Endothelial cell of umbilical vein (primary cell): ENCODE data around the gene ARID1B. TPM values are rescaled to one million over a fixed set of nuclear protein-coding genes. Genes with fewer than 3 reads are reported as not detected.

Source experiments
- BruUV-seq: library from RNA; stranded (reverse); fragments of 400-500 nt; replicated peaks from 2 replicates; lab custom pipeline; 2021; lab: Mats Ljungman, UMichigan
- CTCF ChIA-PET: fragments of 300-600, 350-600 bp; sonication (Branson Sonifier 250); formaldehyde crosslinking; loops from one replicate; lab custom pipeline; 2021; ENCODE audit warnings: antibody characterized with exemption, inconsistent platforms; lab: Charles Lee
- POLR2A ChIA-PET: fragments of 300-600, 350-600 bp; sonication (Branson Sonifier 250); formaldehyde crosslinking; loops from one replicate; lab custom pipeline; 2021; ENCODE audit warnings: antibody characterized with exemption, inconsistent platforms; lab: Charles Lee
- DNase-seq: peaks from one replicate; pipeline ENCODE4 v3.0.0-alpha.2; 2011; ENCODE audit warnings: low read depth, low spot score
- FAIRE-seq: peaks from 2 replicates; lab custom pipeline; 2011; peaks lifted over from hg19 to GRCh38; lab: Jason Lieb, UNC
- H2AFZ ChIP-seq: 2 replicates; pipeline ENCODE4 v1.6.0; 2012; ENCODE audit warnings: low read depth, low read length, control low read depth, inconsistent platforms
- H3K27ac ChIP-seq: 2 replicates; pipeline ENCODE4 v1.5.1; 2011; ENCODE audit warnings: low read depth, mild to moderate bottlenecking, control low read depth, low read length, moderate library complexity; ENCODE audit not compliant: insufficient read depth
- H3K27me3 ChIP-seq, 2 experiments: 2 replicates each; pipeline versions ENCODE4 v1.6.0 to v1.6.1; 2011; ENCODE audit warnings: low read length in 2 of 2, mixed read lengths in 1 of 2; ENCODE audit not compliant: control insufficient read depth in 2 of 2, insufficient read depth in 2 of 2
- H3K36me3 ChIP-seq, 2 experiments: 2 replicates in 1 of 2; 3 replicates in 1 of 2; pipeline ENCODE4 v1.5.1; 2011; ENCODE audit warnings: low read length in 2 of 2, mild to moderate bottlenecking in 1 of 2, moderate library complexity in 1 of 2; ENCODE audit not compliant: control insufficient read depth in 2 of 2, insufficient read depth in 2 of 2; ENCODE audit errors: extremely low read depth in 1 of 2
- H3K4me1 ChIP-seq: 3 replicates; pipeline ENCODE4 v1.5.1; 2011; ENCODE audit warnings: mild to moderate bottlenecking, low read length; ENCODE audit not compliant: control insufficient read depth, insufficient read depth; ENCODE audit errors: extremely low read depth
- H3K4me2 ChIP-seq: 2 replicates; pipeline ENCODE4 v1.6.1; 2011; ENCODE audit warnings: low read length, control low read depth, mixed read lengths; ENCODE audit not compliant: insufficient read depth
- H3K4me3 ChIP-seq, 3 experiments: fragments of 200-600 bp in 1 of 3; sonication (generic), shearing (Covaris generic) in 1 of 3; replicated peaks in 1 of 3; 2 replicates each; pipeline ENCODE4 v1.5.1; 2011 to 2016; ENCODE audit warnings: control low read depth in 3 of 3, low read length in 3 of 3, mild to moderate bottlenecking in 2 of 3, inconsistent platforms in 1 of 3, low read depth in 1 of 3, moderate library complexity in 1 of 3; ENCODE audit not compliant: insufficient read depth in 1 of 3
- H3K79me2 ChIP-seq: 2 replicates; pipeline ENCODE4 v1.6.0; 2012; ENCODE audit warnings: low read length, inconsistent platforms; ENCODE audit not compliant: control insufficient read depth, insufficient read depth
- H3K9ac ChIP-seq: replicated peaks from 2 replicates; pipeline ENCODE3; 2011; ENCODE audit warnings: low read length, control low read depth; ENCODE audit not compliant: insufficient read depth; ENCODE audit errors: extremely low read depth
- H3K9me1 ChIP-seq: replicated peaks from 3 replicates; pipeline ENCODE4 v1.6.0; 2011; ENCODE audit warnings: mild to moderate bottlenecking, low read length; ENCODE audit not compliant: control insufficient read depth, insufficient read depth; ENCODE audit errors: extremely low read depth
- H3K9me3 ChIP-seq: replicated peaks from 2 replicates; pipeline ENCODE4 v1.5.1; 2012; ENCODE audit warnings: low read length, inconsistent platforms; ENCODE audit not compliant: control insufficient read depth, insufficient read depth
- H4K20me1 ChIP-seq: replicated peaks from 2 replicates; pipeline ENCODE3; 2011; ENCODE audit warnings: mild to moderate bottlenecking, low read length; ENCODE audit not compliant: control insufficient read depth, insufficient read depth; ENCODE audit errors: extremely low read depth
- EZH2 ChIP-seq: IDR thresholded peaks from 2 replicates; pipeline ENCODE4 v1.6.1; 2012; ENCODE audit warnings: borderline replicate concordance, low read depth, mild to moderate bottlenecking, moderate library complexity, low read length, inconsistent platforms; ENCODE audit not compliant: severe bottlenecking
- FOS ChIP-seq: IDR thresholded peaks from 2 replicates; pipeline ENCODE4 v1.6.1; 2011; ENCODE audit warnings: mild to moderate bottlenecking, low read length, moderate library complexity, borderline replicate concordance; ENCODE audit not compliant: insufficient read depth
- GATA2 ChIP-seq: IDR thresholded peaks from 2 replicates; pipeline ENCODE4 v1.7.0; 2011; ENCODE audit warnings: low read depth, mild to moderate bottlenecking, moderate library complexity, mixed read lengths, low read length; ENCODE audit not compliant: insufficient read length, insufficient read depth
- JUN ChIP-seq: IDR thresholded peaks from 2 replicates; pipeline ENCODE4 v1.6.1; 2011; ENCODE audit warnings: borderline replicate concordance, low read depth; ENCODE audit not compliant: insufficient read length, insufficient read depth
- MAX ChIP-seq: IDR thresholded peaks from 2 replicates; pipeline ENCODE4 v1.6.1; 2011; ENCODE audit not compliant: insufficient read depth, insufficient read length
- MYC ChIP-seq: IDR thresholded peaks from one replicate; pipeline ENCODE4 v1.6.1; 2011; ENCODE audit warnings: mild to moderate bottlenecking, low read depth, low read length
- POLR2A ChIP-seq: IDR thresholded peaks from 2 replicates; pipeline ENCODE4 v1.6.1; 2012; ENCODE audit warnings: low read depth, mild to moderate bottlenecking, control low read depth, low read length
- POLR2AphosphoS5 ChIP-seq: IDR thresholded peaks from 2 replicates; pipeline ENCODE4 v1.6.1; 2012; ENCODE audit warnings: low read depth, mild to moderate bottlenecking, control low read depth, low read length, moderate library complexity; ENCODE audit not compliant: insufficient read depth
- dilution Hi-C: fragments of 300-500 bp; cut with MboI; formaldehyde crosslinking; loops from one replicate; pipeline ENCODE4 v1.15.0; 2019; ENCODE audit warnings: low sequenced_read_pairs; ENCODE audit not compliant: extremely low pct_ligation_motif_present
- intact Hi-C: fragments of 100-400 bp; cut with micrococcal nuclease; formaldehyde crosslinking; loops from one replicate; pipeline ENCODE4 v1.10.0; 2022
- polyA plus RNA-seq, 4 experiments: library from polyadenylated mRNA; depleted of rRNA in 3 of 4; stranded (reverse) in 3 of 4; unstranded in 1 of 4; fragments of >200 nt; gene quantifications; 2 replicates each; pipeline versions ENCODE4 v1.2.1 to v1.2.3, GENCODE V29; 2011 to 2012; ENCODE audit warnings: missing spikeins in 1 of 4
- total RNA-seq: library from RNA; stranded (reverse); gene quantifications from 2 replicates; pipeline ENCODE4 v1.2.3, GENCODE V29; 2021
- TF ChIP-seq, protein P1 (sequence below), 2 donors: IDR thresholded peaks; 1 replicate in 1 of 2; 2 replicates in 1 of 2; pipeline ENCODE4 v1.5.1; 2011; ENCODE audit warnings: low read length in 2 of 2, mild to moderate bottlenecking in 2 of 2, moderate library complexity in 2 of 2, control low read depth in 1 of 2, inconsistent platforms in 1 of 2, low read depth in 1 of 2; ENCODE audit not compliant: insufficient read depth in 1 of 2; ENCODE audit errors: extremely low read depth in 1 of 2

ARID1B gene
- total and polyA plus RNA-seq, 2 donors (not counting 3 experiments of a cell fraction or from before 2014, with no cell fraction given) = 21.8 to 89.5 TPM

DNA sequence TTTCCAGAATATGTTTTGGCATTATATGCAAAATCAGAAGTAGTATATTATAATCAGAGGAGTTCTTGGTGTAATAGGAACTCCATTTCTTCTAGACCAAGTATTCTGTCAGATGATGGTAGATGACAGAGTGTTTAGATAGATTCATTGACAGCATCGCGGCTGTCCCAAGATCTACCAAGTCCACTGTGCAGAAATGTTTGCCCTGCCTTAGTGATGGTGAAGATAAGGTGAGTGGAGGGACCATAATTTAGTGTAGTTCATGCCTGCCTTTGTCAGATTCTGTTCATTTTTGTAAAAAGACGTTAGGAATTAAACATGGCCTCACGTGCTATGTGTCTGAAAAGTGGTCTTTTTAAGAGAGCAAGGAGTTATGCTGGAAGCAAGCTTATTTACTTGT, 270.1 kb downstream of the ARID1B start:
- TF ChIP-seq JUN (no peak), EZH2 (no peak), GATA2 (no peak), MYC (no peak), POLR2A (no peak), POLR2AphosphoS5 (no peak), FOS (no peak), MAX (no peak)
- TF ChIP-seq, protein P1, sequence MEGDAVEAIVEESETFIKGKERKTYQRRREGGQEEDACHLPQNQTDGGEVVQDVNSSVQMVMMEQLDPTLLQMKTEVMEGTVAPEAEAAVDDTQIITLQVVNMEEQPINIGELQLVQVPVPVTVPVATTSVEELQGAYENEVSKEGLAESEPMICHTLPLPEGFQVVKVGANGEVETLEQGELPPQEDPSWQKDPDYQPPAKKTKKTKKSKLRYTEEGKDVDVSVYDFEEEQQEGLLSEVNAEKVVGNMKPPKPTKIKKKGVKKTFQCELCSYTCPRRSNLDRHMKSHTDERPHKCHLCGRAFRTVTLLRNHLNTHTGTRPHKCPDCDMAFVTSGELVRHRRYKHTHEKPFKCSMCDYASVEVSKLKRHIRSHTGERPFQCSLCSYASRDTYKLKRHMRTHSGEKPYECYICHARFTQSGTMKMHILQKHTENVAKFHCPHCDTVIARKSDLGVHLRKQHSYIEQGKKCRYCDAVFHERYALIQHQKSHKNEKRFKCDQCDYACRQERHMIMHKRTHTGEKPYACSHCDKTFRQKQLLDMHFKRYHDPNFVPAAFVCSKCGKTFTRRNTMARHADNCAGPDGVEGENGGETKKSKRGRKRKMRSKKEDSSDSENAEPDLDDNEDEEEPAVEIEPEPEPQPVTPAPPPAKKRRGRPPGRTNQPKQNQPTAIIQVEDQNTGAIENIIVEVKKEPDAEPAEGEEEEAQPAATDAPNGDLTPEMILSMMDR (IDR thresholded peaks at IDR 0.05; ENCODE audit: extremely low read depth in 1 of 2, insufficient read depth in 1 of 2, low read depth in 1 of 2, low read length in 2 of 2) = no peak
- DNase-seq = no peak
- no peak overlapping the region for H3K27ac ChIP-seq
- no peak overlapping the region for H3K9ac ChIP-seq
- H3K4me2 ChIP-seq = no peak overlapping the region
- no peaks in the 10 kb centered on the region for H3K27me3 ChIP-seq
- CTCF ChIA-PET = interaction anchor here (2.7 to 6.1 kb wide), 2 partner anchors 10 to 14 kb away, joined by 39 to 63 read pairs; no protein-coding TSS in a partner anchor
- BruUV-seq = no TSS peak
- POLR2A ChIA-PET = no interaction called here
- H3K36me3 ChIP-seq = no peaks in the 10 kb centered on the region
- no peak overlapping the region for H2AFZ ChIP-seq
- FAIRE-seq = no peak
- H3K9me1 ChIP-seq = peaks cover 4% of the 10 kb centered on the region
- H3K4me3 ChIP-seq = no peak overlapping the region
- dilution Hi-C loops (no loop called here), intact Hi-C loops (no loop called here)
- H3K79me2 ChIP-seq = peaks cover 8% of the 10 kb centered on the region
- no peaks in the 10 kb centered on the region for H4K20me1 ChIP-seq
- H3K9me3 ChIP-seq = no peaks in the 10 kb centered on the region
- H3K4me1 ChIP-seq = peaks cover 14% of the 10 kb centered on the region
